Heart right ventricle (tissue), 16 donors: ENCODE results near the gene KLHDC7B. TPM values are rescaled to one million over a fixed set of nuclear protein-coding genes. Genes with fewer than 3 reads are reported as not detected.

Source experiments
- ATAC-seq, 8 donors: fragments of 200-7000 bp; cut with Tn5 transposase; one replicate each; pipeline ENCODE4 v1.9.1; 2020; ENCODE audit warnings: mild to moderate bottlenecking in 8 of 8, moderate library complexity in 8 of 8, moderate number of reproducible peaks in 1 of 8
- DNase-seq, 2 donors: peaks; one replicate each; pipeline ENCODE4 v3.0.0-alpha.2; 2020
- H3K27ac ChIP-seq, 10 donors: fragments of 200-600 bp; sonication (generic) in 2 of 10; one replicate each; pipeline versions ENCODE4 v1.5.0 to v1.8.0; 2020 to 2022; ENCODE audit warnings: mild to moderate bottlenecking in 3 of 10
- H3K27me3 ChIP-seq, 7 donors: fragments of 200-600 bp; one replicate each; pipeline ENCODE4 v1.8.0; 2021 to 2022; ENCODE audit warnings: mild to moderate bottlenecking in 2 of 7
- H3K36me3 ChIP-seq, 9 donors: fragments of 200-600 bp; sonication (generic) in 1 of 9; one replicate each; pipeline versions ENCODE4 v1.5.0 to v1.8.0; 2020 to 2022; ENCODE audit warnings: mild to moderate bottlenecking in 2 of 9
- H3K4me1 ChIP-seq, 9 donors: fragments of 200-600 bp; sonication (generic) in 1 of 9; one replicate each; pipeline versions ENCODE4 v1.5.0 to v1.8.0; 2020 to 2022; ENCODE audit warnings: mild to moderate bottlenecking in 4 of 9
- H3K4me3 ChIP-seq, 10 donors: fragments of 200-600 bp; sonication (generic) in 2 of 10; one replicate each; pipeline versions ENCODE4 v1.5.0 to v1.8.0; 2020 to 2022; ENCODE audit warnings: mild to moderate bottlenecking in 7 of 10, moderate library complexity in 2 of 10
- H3K9me3 ChIP-seq, 11 donors: fragments of 200-600 bp in 10 of 11; sonication (generic) in 2 of 11; one replicate each; pipeline versions ENCODE4 v1.5.0 to v1.8.0; 2013 to 2022; ENCODE audit warnings: mild to moderate bottlenecking in 2 of 11, control low read depth in 1 of 11, moderate library complexity in 1 of 11
- WGBS, 2 donors: extraction: QIAGEN DNeasy Blood & Tissue Kit; methylation state at CpG; one replicate each; pipeline ENCODE4 v1.1.7; 2013; ENCODE audit warnings: inconsistent platforms in 1 of 2; 5-methylcytosine and 5-hydroxymethylcytosine counted together
- intact Hi-C, 10 donors: fragments of 100-400 bp; cut with DNase I; formaldehyde crosslinking; loops; one replicate each; pipeline versions ENCODE4 v1.11.1 to v1.14.2; 2022
- polyA plus RNA-seq, 2 donors: library from polyadenylated mRNA; stranded (reverse); fragments of 200-250 nt; gene quantifications; one replicate each; pipeline ENCODE4 v1.2.3, GENCODE V29; 2013
- total RNA-seq, 10 donors: library from RNA; stranded (reverse); fragmentation: NEBNext Ultra II Directional in 3 of 10; extraction: Animal tissue kit (Norgen Biotek cat#: 25700) in 3 of 10; gene quantifications; one replicate each; pipeline versions ENCODE4 v1.2.1 to v1.2.4, GENCODE V29; 2021 to 2023
- TF ChIP-seq, protein P1 (sequence below), 9 donors: fragments of 200-600 bp; sonication (generic) in 2 of 9; IDR thresholded peaks; one replicate each; pipeline versions ENCODE4 v1.5.0 to v1.8.0; 2021 to 2022; ENCODE audit warnings: antibody characterized with exemption in 9 of 9, mild to moderate bottlenecking in 5 of 9, moderate library complexity in 1 of 9
- donor health status: Arrhythmogenic right ventricular cardiomyopathy.
- donor health status: ischemic (EF 13 %, LVEDD 7.1; RV severe dilation, severe dysfunction).
- donor health status: healthy with polysubstance abuse.
- donor health status: DM: no; HTN: yes; CAD: no.
- donor health status: DM: no; HTN: no; CAD: no.
- donor health status: ischemic (EF 25% LVEDD 6.9; RV normal size, moderate dysfunction).
- donor health status: ischemic (EF 25% LVEDD 5.7; RV mildly dilated, moderate dysfunction).
- donor health status: healthy.
- donor health status: DM: yes; HTN: yes; CAD: no.
- donor health status: Ischemic cardiomyopathy.
- donor health status: ischemic (EF 35%, LVEDD 5.7; RV mildly dilated, moderate dysfunction).
- donor health status: nonischemic (EF 11% LVEDD 7.7; RV severe dilation, severe dysfunction).
- donor health status: DM: yes; HTN: yes; CAD: no.
- donor health status: PGD.
- donor health status: ischemic (EF 29% LVEDD 5.4; RV normal size, mild dysfunction).
- donor health status: nonischemic (EF 23%, LVEDD 6.1; RV moderate dilation, normal function).

The KLHDC7B gene
- total and polyA plus RNA-seq, 12 donors, result 0.10 to 1.3 (median 0.13) TPM; not detected in 7

DNA sequence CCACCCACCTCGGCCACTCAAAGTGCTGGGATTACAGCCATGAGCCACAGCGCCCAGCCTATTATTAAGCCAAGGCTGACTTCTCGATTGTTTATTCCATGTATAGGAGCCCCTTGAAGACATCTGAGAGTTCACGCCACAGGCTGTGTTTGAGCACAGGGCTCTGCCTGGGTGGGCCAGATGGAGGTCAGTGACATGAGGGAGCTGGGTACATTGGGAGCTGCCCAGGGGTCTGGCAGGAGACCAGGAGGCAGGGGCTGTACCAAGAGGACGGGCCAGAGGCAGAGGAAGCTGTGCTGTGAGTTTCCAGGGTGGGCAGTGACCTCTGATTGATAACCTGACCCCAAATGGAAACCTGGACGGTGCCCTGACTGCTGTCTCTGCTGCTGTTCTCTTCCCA is 43.6 kb upstream of the KLHDC7B start:
- DNase-seq, result no peak
- no peak for ATAC-seq
- Histone ChIP-seq H3K36me3 (peaks cover 3 to 42% (median 18%) of the 10 kb centered on the region in 9 donors), H3K27ac (no peak overlapping the region), H3K27me3 (peaks cover 0 to 9% (median 0%) of the 10 kb centered on the region in 7 donors), H3K9me3 (no peaks in the 10 kb centered on the region), H3K4me3 (no peak overlapping the region), H3K4me1 (peaks cover 9 to 24% (median 13%) of the 10 kb centered on the region in 9 donors)
- WGBS, 2 donors, result 84 to 91% methylated on average over 6 of the region's 6 CpGs
- TF ChIP-seq, protein P1, sequence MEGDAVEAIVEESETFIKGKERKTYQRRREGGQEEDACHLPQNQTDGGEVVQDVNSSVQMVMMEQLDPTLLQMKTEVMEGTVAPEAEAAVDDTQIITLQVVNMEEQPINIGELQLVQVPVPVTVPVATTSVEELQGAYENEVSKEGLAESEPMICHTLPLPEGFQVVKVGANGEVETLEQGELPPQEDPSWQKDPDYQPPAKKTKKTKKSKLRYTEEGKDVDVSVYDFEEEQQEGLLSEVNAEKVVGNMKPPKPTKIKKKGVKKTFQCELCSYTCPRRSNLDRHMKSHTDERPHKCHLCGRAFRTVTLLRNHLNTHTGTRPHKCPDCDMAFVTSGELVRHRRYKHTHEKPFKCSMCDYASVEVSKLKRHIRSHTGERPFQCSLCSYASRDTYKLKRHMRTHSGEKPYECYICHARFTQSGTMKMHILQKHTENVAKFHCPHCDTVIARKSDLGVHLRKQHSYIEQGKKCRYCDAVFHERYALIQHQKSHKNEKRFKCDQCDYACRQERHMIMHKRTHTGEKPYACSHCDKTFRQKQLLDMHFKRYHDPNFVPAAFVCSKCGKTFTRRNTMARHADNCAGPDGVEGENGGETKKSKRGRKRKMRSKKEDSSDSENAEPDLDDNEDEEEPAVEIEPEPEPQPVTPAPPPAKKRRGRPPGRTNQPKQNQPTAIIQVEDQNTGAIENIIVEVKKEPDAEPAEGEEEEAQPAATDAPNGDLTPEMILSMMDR (IDR thresholded peaks at IDR 0.05), result no peak
- intact Hi-C loops, result loop anchor here in 4 of 10 donors (10.0 kb wide), 1 partner anchor 257 kb away; the partner anchor contains the start of gene TUBGCP6 (in 4 of the 4)

DNA sequence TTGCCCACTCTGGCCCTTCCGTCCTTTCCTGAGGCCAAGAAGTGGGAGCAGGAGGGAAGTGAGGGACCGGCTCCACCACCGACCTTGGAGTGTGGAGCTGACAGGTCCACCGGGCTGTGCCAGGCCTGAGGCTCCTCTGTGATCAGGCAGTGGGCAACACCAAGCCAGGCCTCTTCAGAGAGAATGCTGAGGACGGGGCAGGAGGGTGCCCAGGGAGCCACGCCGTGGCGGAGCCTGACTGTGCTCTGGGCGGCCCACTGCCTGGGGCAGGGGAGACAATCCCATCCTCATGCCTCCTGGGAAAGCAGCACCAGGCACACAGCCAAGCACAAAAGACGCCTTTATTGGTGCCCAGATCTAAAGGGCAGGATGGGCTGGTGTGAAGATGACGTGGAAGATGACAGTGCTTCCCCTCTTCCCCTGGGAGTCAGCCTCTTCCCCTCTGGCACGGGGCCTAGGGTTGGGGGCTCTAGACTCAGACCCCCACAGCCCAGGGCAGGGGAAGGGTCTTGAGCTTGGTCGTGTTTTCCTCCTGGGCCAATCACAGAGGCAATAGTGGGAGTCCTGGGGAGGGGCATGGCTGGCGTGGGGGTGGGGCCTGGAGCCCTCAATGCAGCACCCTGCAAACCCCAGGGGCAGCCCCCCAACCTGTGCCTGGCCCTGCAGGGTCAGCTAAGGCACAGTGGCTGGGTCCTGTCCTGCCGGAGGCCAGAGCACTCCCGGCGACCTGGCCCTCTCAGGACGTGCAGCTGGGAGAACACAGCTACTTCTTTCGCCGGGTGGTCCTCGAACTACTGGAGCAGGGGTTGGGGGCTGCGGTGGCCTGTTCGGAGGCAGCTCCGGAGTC is 42.8 kb upstream of the KLHDC7B start:
- H3K4me1 ChIP-seq, result peaks cover 9 to 24% (median 14%) of the 10 kb centered on the region in 9 donors
- H3K4me3 ChIP-seq, result no peak overlapping the region
- TF ChIP-seq, protein P1 (IDR thresholded peaks at IDR 0.05), result no peak
- H3K27ac ChIP-seq, result no peak overlapping the region
- H3K9me3 ChIP-seq, result no peaks in the 10 kb centered on the region
- peaks cover 3 to 42% (median 18%) of the 10 kb centered on the region in 9 donors for H3K36me3 ChIP-seq
- ATAC-seq (no peak), DNase-seq (no peak)
- 88 to 90% methylated on average over 24 of the region's 24 CpGs for WGBS, 2 donors
- intact Hi-C loops, result loop anchor here in 4 of 10 donors (10.0 kb wide), 1 partner anchor 258 kb away; the partner anchor contains the start of gene TUBGCP6 (in 4 of the 4)
- H3K27me3 ChIP-seq, result peaks cover 0 to 2% (median 0%) of the 10 kb centered on the region in 7 donors

DNA sequence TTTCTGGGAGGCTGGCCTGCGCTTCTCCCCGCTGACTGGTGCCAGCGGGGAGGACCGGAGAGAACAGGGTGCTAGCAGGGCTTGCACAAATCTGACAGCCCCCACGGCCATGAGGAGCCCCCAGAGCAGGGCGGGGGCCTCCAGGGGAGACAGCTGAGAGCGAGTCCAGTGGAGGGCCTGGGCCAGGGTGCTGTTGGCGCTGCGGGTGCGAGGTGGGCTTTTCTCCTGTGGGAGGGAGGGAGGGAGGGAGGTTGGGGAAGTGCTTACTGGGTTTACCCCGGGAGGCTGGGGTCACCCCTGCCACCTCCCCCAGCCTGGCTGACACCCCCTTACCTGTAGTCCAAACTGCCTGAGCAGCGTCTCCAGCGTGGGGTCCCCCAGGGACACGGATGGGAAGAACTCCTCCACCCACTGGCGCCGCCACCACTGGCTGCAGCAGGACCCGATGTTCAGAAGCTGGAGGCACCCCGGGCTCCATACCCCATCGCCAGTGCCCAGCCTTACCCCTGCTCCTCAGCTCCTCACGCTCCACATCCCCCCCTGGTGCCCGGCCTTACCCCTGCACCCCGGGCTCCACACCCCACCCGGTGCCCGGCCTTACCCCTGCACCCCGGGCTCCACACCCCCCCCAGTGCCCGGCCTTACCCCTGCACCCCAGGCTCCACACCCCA is 42.1 kb upstream of the KLHDC7B start:
- Histone ChIP-seq H3K36me3 (peaks cover 3 to 42% (median 18%) of the 10 kb centered on the region in 9 donors), H3K4me3 (no peak overlapping the region), H3K9me3 (no peaks in the 10 kb centered on the region), H3K27me3 (no peaks in the 10 kb centered on the region), H3K27ac (no peak overlapping the region), H3K4me1 (peaks cover 9 to 23% (median 17%) of the 10 kb centered on the region in 9 donors)
- ATAC-seq (no peak), DNase-seq (no peak)
- intact Hi-C loops, result loop anchor here in 4 of 10 donors (10.0 kb wide), 1 partner anchor 259 kb away; the partner anchor contains the start of gene TUBGCP6 (in 4 of the 4)
- TF ChIP-seq, protein P1 (IDR thresholded peaks at IDR 0.05), result peak in 1 of 9 donors; percentile 7
- 87 to 91% methylated on average over 22 to 25 of the region's 26 CpGs for WGBS, 2 donors
